Measurements from ENCODE around the gene MCRIP2. TPM values are rescaled to one million over a fixed set of nuclear protein-coding genes. Genes with fewer than 3 reads are reported as not detected.

The MCRIP2 gene
- total RNA-seq, 1 experiment from 2014 or later = 69.6 TPM

DNA sequence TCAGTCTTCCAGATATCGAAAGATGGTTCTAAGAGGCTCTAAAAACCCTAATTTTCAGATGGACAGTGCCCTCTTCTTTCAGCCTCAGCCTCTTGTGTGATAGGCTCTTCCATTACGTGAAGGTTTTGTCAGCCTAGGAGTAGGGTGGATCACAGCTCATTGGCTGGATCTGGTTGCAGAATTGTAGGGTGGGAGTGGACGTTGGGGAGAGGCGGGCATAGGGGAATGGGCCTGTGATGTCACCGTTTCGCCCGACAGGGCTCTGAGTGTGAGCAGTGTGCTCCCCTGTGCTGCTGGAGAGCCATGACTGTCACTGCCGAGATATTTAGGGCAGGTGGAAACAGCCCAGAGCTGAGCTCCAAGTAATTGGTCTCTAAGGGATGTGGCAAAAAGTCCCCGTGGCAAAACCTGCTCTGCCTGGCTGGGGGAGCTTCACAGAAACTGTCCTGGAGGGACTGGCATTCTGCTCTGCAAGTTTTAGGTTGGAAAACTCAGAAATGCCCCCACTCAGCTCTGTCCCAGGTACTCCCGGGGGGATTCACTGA, 17.0 kb upstream of the MCRIP2 start:
- TF ChIP-seq, protein P1, sequence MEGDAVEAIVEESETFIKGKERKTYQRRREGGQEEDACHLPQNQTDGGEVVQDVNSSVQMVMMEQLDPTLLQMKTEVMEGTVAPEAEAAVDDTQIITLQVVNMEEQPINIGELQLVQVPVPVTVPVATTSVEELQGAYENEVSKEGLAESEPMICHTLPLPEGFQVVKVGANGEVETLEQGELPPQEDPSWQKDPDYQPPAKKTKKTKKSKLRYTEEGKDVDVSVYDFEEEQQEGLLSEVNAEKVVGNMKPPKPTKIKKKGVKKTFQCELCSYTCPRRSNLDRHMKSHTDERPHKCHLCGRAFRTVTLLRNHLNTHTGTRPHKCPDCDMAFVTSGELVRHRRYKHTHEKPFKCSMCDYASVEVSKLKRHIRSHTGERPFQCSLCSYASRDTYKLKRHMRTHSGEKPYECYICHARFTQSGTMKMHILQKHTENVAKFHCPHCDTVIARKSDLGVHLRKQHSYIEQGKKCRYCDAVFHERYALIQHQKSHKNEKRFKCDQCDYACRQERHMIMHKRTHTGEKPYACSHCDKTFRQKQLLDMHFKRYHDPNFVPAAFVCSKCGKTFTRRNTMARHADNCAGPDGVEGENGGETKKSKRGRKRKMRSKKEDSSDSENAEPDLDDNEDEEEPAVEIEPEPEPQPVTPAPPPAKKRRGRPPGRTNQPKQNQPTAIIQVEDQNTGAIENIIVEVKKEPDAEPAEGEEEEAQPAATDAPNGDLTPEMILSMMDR (conservative IDR thresholded peaks at IDR 0.05) = no peak
- TF ChIP-seq EZH2 (IDR thresholded peaks at IDR 0.05; ENCODE audit: low read depth) = no peak
- no TSS peak for BruUV-seq (replicated peaks)
- POLR2A ChIA-PET (ENCODE audit: unreplicated experiment) = no interaction called here
- peaks cover 46% of the 10 kb centered on the region for H3F3A ChIP-seq (ENCODE audit: insufficient read depth, low read depth)
- H3K9me3 ChIP-seq (ENCODE audit: insufficient read depth, low read depth) = no peaks in the 10 kb centered on the region
- no peaks in the 10 kb centered on the region for H3K9me2 ChIP-seq (ENCODE audit: insufficient read depth)
- H3K4me1 ChIP-seq (replicated peaks; ENCODE audit: insufficient read depth) = peaks cover 19% of the 10 kb centered on the region
- no peak overlapping the region for H3K4me2 ChIP-seq
- CTCF ChIA-PET = no interaction called here
- intact Hi-C loops (cut with micrococcal nuclease; ENCODE audit: unreplicated experiment) = loop anchor here (5.0 kb wide), 1 partner anchor 43 kb away; the partner anchor contains the start of gene RHOT2
- no peak for DNase-seq
- H3K27me3 ChIP-seq (ENCODE audit: insufficient read depth, low read depth) = no peaks in the 10 kb centered on the region
- no peaks in the 10 kb centered on the region for H3K79me2 ChIP-seq (ENCODE audit: low read depth)
- peaks cover 16% of the 10 kb centered on the region; the same call in 1 of the 2 replicates for H4K20me1 ChIP-seq (ENCODE audit: insufficient read depth)
- H3K4me3 ChIP-seq = no peak overlapping the region
- no peak overlapping the region for H2AFZ ChIP-seq
- no peaks in the 10 kb centered on the region for H3K36me3 ChIP-seq (ENCODE audit: low read depth)
- H3K27ac ChIP-seq = no peak overlapping the region

DNA sequence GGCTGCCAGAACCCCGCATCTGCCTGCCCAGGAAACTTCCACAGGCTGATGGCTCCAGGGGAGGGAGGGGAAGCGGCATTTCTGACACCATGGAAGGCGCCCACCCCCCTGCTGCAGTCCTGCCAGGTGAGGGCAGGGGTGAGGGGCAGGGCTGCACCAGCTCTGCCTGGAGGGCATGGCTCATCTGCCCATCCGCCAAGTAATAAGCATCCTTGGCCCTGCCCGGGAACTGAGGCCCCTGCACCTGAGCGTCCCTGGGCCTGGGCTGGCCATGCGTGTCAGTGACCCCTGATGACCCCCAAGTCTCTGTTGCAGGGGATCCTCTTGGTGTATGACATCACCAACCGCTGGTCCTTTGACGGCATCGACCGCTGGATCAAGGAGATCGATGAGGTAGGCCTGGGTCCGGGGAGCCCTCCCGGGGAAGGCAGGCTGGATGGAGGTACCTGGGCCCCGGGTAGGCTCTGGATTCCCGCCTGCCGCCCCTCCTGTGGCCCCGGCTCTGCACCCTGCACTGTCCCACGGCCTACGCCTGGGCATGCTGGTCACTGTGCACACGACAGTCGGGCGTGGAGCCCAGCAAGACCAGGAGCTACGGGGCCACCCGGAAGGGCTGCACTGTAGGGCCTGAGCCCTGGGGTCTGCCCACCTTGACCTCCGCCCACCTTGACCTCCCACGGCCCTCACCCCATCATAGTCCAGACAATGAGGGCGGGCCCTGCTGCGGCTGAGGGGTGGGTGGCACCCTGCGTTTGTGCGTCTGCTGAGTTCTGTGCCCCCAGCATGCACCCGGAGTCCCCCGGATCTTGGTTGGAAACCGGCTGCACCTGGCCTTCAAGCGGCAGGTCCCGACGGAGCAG, 16.3 kb upstream of the MCRIP2 start:
- peaks cover 19% of the 10 kb centered on the region for H3K4me1 ChIP-seq (replicated peaks; ENCODE audit: insufficient read depth)
- ChIA-PET POLR2A (ENCODE audit: unreplicated experiment) (interaction anchor here (0.5 to 0.6 kb wide), 2 partner anchors 32 to 98 kb away, joined by 5 to 6 read pairs; no protein-coding TSS in a partner anchor), CTCF (no interaction called here)
- no TSS peak for BruUV-seq (replicated peaks)
- no peaks in the 10 kb centered on the region for H3K79me2 ChIP-seq (ENCODE audit: low read depth)
- no peaks in the 10 kb centered on the region for H3K9me3 ChIP-seq (ENCODE audit: insufficient read depth, low read depth)
- H2AFZ ChIP-seq = no peak overlapping the region
- peaks cover 46% of the 10 kb centered on the region for H3F3A ChIP-seq (ENCODE audit: insufficient read depth, low read depth)
- no peaks in the 10 kb centered on the region for H3K36me3 ChIP-seq (ENCODE audit: low read depth)
- no peaks in the 10 kb centered on the region for H3K9me2 ChIP-seq (ENCODE audit: insufficient read depth)
- no peak overlapping the region for H3K4me2 ChIP-seq
- peaks cover 21% of the 10 kb centered on the region; the same call in 1 of the 2 replicates for H4K20me1 ChIP-seq (ENCODE audit: insufficient read depth)
- no peak overlapping the region for H3K27ac ChIP-seq
- no peaks in the 10 kb centered on the region for H3K27me3 ChIP-seq (ENCODE audit: insufficient read depth, low read depth)
- DNase-seq = no peak
- no peak overlapping the region for H3K4me3 ChIP-seq
- no peak for TF ChIP-seq EZH2 (IDR thresholded peaks at IDR 0.05; ENCODE audit: low read depth)
- TF ChIP-seq, protein P1 (conservative IDR thresholded peaks at IDR 0.05) = no peak
- intact Hi-C loops (cut with micrococcal nuclease; ENCODE audit: unreplicated experiment) = loop anchor here (5.0 kb wide), 1 partner anchor 42 kb away; the partner anchor contains the start of gene RHOT2

DNA sequence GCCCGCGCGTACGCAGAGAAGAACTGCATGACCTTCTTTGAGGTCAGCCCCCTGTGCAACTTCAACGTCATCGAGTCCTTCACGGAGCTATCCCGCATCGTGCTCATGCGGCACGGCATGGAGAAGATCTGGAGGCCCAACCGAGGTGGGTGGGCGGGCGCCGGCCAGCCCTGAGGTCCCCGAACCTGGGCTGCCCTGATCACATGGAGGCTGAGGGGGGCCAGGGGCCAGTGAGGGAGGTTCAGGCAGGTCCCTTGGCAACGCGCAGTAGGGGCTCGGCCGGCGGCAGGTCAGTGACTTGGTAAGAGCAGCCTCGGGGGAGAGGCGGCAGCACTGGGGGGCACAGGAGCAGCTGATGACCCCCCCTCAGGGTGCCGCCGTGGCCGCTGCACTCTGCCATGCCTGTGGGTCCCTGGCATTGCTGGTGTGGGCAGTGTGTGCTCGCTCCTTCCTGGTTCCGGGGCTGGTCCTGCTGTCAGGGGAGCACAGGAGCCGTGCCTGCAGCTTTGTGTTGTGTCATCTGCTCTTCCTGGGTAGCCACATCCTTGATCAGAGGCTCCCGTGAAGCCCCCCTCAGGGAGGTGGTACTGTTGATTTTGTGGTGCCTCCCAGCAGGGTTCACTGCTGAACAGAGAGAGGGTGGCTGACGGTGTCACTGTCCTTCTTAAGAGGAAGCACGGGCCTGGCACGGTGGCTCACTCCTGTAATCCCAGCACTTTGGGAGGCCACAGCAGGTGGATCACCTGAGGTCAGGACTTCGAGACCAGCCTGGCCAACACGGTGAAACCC, 15.5 kb upstream of the MCRIP2 start:
- peaks cover 18% of the 10 kb centered on the region; the same call in 1 of the 2 replicates for H4K20me1 ChIP-seq (ENCODE audit: insufficient read depth)
- no peaks in the 10 kb centered on the region for H3K36me3 ChIP-seq (ENCODE audit: low read depth)
- H2AFZ ChIP-seq = no peak overlapping the region
- H3F3A ChIP-seq (ENCODE audit: insufficient read depth, low read depth) = peaks cover 46% of the 10 kb centered on the region
- H3K27me3 ChIP-seq (ENCODE audit: insufficient read depth, low read depth) = no peaks in the 10 kb centered on the region
- H3K4me1 ChIP-seq (replicated peaks; ENCODE audit: insufficient read depth) = peaks cover 23% of the 10 kb centered on the region
- H3K9me3 ChIP-seq (ENCODE audit: insufficient read depth, low read depth) = no peaks in the 10 kb centered on the region
- intact Hi-C loops (cut with micrococcal nuclease; ENCODE audit: unreplicated experiment) = loop anchor here (5.0 kb wide), 1 partner anchor 41 kb away; the partner anchor contains the start of gene RHOT2
- no TSS peak for BruUV-seq (replicated peaks)
- H3K4me2 ChIP-seq = peak overlapping the region; percentile 60
- POLR2A ChIA-PET (ENCODE audit: unreplicated experiment) = interaction anchor here (0.6 kb wide), 2 partner anchors 99 to 273 kb away, joined by 3 to 5 read pairs; partner anchors contain the start of gene AXIN1
- TF ChIP-seq, protein P1 (conservative IDR thresholded peaks at IDR 0.05) = no peak
- TF ChIP-seq EZH2 (IDR thresholded peaks at IDR 0.05; ENCODE audit: low read depth) = no peak
- H3K79me2 ChIP-seq (ENCODE audit: low read depth) = no peaks in the 10 kb centered on the region
- no peak for DNase-seq
- H3K9me2 ChIP-seq (ENCODE audit: insufficient read depth) = no peaks in the 10 kb centered on the region
- CTCF ChIA-PET = no interaction called here
- H3K4me3 ChIP-seq = no peak overlapping the region
- H3K27ac ChIP-seq = peak overlapping the region; percentile 76
